MM.1S (cell line): ENCODE data around the gene CDYL.

ENCODE experiments used
- CTCF ChIP-seq: fragments of 300-600 bp; sonication (generic); IDR thresholded peaks from 2 replicates; pipeline ENCODE4 v1.5.1; 2016; ENCODE audit warnings: antibody characterized with exemption, low read length, mixed read lengths
- EZH2phosphoT487 ChIP-seq: fragments of 300-600 bp; sonication (generic); IDR thresholded peaks from 2 replicates; pipeline ENCODE4 v1.6.1; 2018; ENCODE audit warnings: antibody characterized with exemption, low read length

GRCh38 chr6:4956625-4957024, 180.4 kb downstream of the CDYL start:
- TF ChIP-seq CTCF (no peak), EZH2phosphoT487 (no peak)
